Activated CD8-positive, alpha-beta memory T cell treated with anti-CD3 and anti-CD28 coated beads, Interleukin-2, amount 50 U/mL, for 4 hours (primary cell): Measurements from ENCODE around the gene ZMPSTE24.
"Not testable (repeated sequence)": the region's sequence is repeated elsewhere in the genome, so short reads cannot be mapped to it uniquely, and the experiment has no call there.

Source experiments
- DNase-seq: peaks from one replicate; pipeline ENCODE4 v3.0.0-alpha.2; 2020

The ZMPSTE24 gene

GRCh38 chr1:40257688-40258444 is at the start of gene ZMPSTE24:
Gene ZMPSTE24 (plus strand): TSS chr1:40258236. CDS start chr1:40258272, 36 bp downstream.
- DNase-seq: peak; percentile 93

GRCh38 chr1:40210511-40211204 is 47.4 kb upstream of the ZMPSTE24 start:
- no peak for DNase-seq

GRCh38 chr1:40218333-40218732 is 39.7 kb upstream of the ZMPSTE24 start:
- DNase-seq: no peak

DNA sequence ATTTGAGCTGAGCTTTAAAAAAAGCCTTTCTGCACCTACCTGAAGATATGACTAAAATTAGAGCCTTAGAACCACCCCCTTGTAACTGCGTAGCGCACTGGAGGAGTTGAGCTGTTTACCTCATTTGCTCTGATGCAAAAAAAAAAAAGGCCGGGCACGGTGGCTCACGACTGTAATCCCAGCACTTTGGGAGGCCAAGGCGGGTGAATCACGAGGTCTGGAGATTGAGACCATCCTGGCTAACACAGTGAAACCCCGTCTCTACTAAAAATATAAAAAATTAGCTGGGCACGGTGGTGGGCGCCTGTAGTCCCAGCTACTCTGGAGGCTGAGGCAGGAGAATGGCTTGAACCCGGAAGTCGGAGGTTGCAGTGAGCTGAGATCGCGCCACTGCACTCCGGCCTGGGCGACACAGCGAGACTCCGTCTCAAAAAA is 36.5 kb upstream of the ZMPSTE24 start:
- DNase-seq: not testable (repeated sequence)

- DNase-seq: no peak
These were observed 35.9 kb upstream of the ZMPSTE24 start for GRCh38 chr1:40221977-40222772.

GRCh38 chr1:40224040-40224439 is 34.0 kb upstream of the ZMPSTE24 start:
- DNase-seq: no peak

- DNase-seq: no peak
These were observed 31.8 kb upstream of the ZMPSTE24 start for GRCh38 chr1:40226192-40226591.

DNA sequence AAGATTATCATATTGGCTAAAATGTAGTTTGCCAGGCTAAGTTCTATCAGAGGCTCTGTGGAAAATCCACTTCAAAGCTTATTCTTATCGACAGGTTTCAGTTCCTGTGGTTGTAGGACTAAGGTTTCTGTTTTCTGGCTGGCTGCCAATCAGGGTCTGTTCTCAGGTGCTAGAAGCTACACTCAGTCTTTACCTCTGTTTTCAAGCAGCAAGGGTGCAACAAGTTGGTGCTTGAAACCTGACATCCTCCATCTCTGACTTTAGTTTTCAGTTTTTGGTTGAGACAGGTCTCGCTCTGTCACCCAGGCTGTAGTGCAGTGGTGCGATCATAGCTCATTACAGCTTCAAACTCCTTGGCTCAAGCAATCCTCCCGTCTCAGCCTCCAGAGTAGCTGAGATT is 25.6 kb upstream of the ZMPSTE24 start:
- peak; percentile 17 for DNase-seq

GRCh38 chr1:40239626-40240025 is 18.4 kb upstream of the ZMPSTE24 start:
- DNase-seq: no peak

DNA sequence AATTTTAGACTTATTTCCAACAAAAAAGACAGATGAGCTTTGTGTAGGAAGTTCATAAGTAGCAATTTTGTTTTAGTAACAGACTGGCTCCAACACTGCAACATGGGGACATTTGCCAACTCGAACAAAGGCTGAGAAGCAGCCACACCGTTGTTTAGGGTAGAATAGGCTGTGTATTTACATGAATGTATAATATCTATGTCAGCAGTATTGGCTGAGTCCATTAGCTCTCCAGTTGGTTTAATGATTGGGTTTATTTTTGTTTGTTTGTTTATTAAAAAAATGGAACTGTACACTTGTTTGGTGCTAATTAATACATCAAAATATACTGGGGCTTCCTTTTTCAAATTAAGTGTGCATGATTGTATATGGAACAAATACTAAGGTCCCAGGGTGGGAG is 17.6 kb upstream of the ZMPSTE24 start:
- no peak for DNase-seq

DNA sequence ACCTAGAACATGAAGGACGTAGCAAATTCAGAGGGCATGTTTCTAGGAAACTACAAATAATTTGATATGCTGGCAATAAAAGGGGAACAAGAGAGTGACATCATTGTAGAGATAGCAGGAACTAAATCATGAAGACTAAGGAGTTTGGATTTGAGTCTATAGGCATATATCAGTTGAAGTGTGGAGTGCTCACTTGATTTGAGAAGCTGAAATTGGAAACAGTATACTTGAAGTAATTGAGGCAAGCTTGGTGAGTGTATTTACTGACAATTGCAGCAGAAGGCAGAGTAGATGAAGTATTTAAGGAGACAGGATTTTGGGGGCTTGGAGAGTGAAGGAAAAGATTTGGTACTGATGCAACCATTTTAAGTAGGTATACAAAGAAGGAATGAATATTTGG is 16.7 kb upstream of the ZMPSTE24 start:
- no peak for DNase-seq

- no peak for DNase-seq
These were observed 14.7 kb upstream of the ZMPSTE24 start for GRCh38 chr1:40243351-40243750.

- DNase-seq: no peak
These were observed 13.8 kb upstream of the ZMPSTE24 start for GRCh38 chr1:40244138-40244744.

DNA sequence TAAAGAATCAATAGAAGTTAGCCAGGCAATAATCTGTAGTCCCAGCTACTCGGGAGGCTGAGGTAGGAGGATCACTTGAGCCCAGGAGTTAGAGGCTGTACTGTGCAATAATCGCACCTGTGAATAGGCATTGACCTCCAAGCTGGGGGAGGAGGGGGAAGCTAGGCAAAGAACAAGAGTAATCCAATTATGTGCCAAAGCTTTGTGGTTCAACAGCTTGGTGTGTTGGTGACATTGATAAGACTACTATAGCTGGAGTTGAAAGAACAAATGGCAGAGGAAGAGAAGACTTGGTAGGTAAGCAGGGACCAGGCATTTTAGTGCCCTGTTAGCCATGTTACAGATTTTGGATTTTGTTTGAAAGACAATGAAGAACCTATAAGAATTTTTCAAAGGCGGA is 12.3 kb upstream of the ZMPSTE24 start:
- DNase-seq: no peak

DNA sequence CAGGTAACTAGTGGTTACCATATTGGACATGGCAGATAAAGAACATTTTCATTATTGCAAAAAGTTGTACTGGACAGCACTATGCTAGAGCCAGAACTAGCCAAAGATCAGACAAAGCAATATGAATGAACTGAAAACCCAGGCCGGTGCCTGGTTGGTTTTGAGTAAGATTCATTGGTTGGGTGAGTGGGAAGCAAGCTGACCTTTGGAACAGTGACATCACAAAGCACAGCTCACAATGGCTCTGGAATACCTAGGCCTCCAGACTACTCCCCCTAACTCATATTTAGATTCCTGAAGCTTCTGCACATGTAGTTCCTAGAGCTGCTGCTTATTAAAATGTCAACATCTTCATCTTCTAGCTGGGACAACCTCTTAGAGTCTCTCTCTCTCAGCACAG is 10.4 kb upstream of the ZMPSTE24 start, which contains the start of gene TMCO2:
Gene TMCO2 (plus strand): TSS at position 283 of the 400 bp plus-strand sequence. CDS start 57 bp downstream, at position 340.
- DNase-seq: no peak

DNA sequence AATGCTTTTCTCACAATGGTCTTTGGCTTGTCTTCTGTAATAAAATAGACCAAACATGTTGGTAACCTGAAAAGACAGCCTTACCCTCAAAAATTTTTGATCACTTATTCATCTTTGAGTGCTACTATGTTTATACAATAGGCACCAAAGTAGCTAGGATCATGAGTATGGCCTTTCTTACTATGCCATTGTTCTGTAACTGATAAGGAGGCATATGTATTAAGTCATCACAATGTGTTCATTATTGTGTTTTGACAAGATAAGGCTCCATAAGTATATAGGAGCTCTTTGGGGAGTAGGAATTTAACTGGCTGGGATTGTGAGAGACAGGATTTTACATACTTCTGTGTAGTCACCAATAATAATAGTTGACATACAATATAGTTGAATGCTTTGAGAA is 9.6 kb upstream of the ZMPSTE24 start:
- no peak for DNase-seq

- DNase-seq: no peak
These were observed 6.6 kb upstream of the ZMPSTE24 start for GRCh38 chr1:40251456-40251855.

- no peak for DNase-seq
These were observed 5.4 kb upstream of the ZMPSTE24 start for GRCh38 chr1:40252601-40253000.

GRCh38 chr1:40255231-40255630 is 2.8 kb upstream of the ZMPSTE24 start:
- DNase-seq: no peak

DNA sequence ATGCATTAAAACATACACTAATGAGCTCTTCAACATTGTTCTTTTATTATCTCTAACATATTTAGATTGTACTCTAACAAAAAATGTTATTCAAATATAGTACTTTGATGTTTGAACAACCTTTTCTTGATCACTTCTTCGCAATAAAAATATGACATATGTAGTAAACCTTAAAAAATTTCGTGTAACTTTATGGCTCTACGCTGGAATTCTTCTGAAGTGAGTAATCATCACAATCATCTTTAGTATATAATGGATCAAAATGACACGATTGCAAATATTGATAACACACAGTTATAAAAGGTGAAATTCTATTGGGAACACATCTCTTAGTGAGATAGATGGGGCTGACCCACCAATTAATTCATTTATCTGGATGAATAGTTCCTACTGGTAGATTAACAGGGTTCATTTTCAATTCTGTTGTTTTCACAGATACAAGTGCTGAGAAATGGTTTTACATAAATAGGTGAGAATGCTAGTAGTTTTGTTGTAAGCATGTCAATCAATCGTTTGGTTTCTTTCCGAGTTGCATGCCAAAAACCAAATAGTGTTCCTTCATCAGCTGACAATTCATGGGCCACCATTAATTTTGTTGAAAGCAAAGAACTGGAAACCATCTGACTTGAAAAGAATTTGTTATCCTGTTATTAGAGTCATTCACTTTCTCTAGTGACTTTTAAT is 1.5 kb upstream of the ZMPSTE24 start:
- DNase-seq: no peak

GRCh38 chr1:40257313-40257687 is 736 bp upstream of the ZMPSTE24 start:
- DNase-seq: no peak

DNA sequence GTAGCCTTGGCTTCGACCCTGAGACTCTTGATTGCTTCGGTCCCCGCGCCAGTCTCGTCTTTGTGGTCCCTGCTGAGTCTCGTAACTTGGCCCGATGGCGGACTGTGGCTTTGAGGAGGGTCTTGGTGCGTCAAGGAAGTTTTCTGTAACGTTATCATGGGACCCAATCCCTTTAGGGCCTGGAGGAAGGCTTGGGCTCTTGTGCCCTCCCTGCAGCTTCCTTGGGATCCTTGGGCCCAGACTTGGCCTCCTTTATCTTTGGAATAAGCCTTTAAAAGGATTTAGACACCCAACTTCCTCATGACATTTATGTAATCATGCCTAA is 371 bp downstream of the ZMPSTE24 start:
- DNase-seq: no peak

DNA sequence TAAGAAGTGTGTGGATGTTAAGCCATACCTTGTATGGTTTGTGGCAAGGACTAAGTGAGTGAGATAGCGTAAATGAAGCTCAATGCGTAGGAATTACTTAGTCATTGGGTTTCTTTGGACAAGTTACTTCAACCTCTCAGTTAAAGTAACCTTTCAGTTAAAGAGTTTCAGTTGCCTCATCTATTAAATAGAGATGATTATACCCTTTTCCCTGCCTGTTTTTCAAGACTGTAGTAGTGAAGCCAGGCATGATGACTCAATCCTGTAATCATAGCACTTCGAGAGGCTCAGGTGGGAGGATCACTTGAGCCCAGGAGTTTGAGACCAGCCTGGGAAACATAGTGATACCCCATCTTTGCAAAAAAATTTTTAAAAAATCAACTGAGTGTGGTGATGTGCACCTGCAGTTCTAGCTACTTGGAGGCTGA is 6.3 kb downstream of the ZMPSTE24 start:
- DNase-seq: no peak
